Measurements from ENCODE around the gene TRPM3. TPM values are rescaled to one million over a fixed set of nuclear protein-coding genes. Genes with fewer than 3 reads are reported as not detected.

The TRPM3 gene
- total RNA-seq, 4 donors from 2014 or later: 0.11 to 1.3 (median 0.21) TPM

DNA sequence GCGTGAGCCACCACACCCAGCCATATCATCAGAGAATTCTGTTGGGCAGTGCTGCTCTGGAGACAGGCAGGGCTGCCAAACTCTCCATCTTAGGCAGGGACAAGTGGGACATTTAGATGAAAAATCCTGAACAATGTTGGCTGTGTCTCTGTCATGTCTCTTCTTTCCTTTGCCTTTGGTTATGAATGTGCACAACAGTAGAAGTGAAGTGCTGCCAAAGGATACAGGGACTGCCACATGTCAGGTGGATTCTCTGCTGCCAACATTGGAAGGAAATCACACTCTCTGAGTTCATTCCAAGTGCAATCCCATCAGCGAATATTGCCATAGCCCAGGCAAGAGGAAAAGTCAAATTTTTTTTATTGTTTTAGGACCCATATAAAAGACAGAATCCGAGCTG lies 348.8 kb downstream of the TRPM3 start:
- H3K27ac ChIP-seq: no peak overlapping the region
- WGBS: 55% methylated on average over 3 of the region's 3 CpGs
- no peaks in the 10 kb centered on the region for H3K9me3 ChIP-seq
- TF ChIP-seq, protein P1, sequence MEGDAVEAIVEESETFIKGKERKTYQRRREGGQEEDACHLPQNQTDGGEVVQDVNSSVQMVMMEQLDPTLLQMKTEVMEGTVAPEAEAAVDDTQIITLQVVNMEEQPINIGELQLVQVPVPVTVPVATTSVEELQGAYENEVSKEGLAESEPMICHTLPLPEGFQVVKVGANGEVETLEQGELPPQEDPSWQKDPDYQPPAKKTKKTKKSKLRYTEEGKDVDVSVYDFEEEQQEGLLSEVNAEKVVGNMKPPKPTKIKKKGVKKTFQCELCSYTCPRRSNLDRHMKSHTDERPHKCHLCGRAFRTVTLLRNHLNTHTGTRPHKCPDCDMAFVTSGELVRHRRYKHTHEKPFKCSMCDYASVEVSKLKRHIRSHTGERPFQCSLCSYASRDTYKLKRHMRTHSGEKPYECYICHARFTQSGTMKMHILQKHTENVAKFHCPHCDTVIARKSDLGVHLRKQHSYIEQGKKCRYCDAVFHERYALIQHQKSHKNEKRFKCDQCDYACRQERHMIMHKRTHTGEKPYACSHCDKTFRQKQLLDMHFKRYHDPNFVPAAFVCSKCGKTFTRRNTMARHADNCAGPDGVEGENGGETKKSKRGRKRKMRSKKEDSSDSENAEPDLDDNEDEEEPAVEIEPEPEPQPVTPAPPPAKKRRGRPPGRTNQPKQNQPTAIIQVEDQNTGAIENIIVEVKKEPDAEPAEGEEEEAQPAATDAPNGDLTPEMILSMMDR (IDR thresholded peaks at IDR 0.05): no peak
- TF ChIP-seq EP300 (IDR thresholded peaks at IDR 0.05): no peak
- TF ChIP-seq POLR2A (IDR thresholded peaks at IDR 0.05): no peak
- TF ChIP-seq POLR2AphosphoS5 (IDR thresholded peaks at IDR 0.05): no peak
- no peak for DNase-seq (ENCODE audit: low spot score in 2 of 2)
- no peak overlapping the region for H3K4me3 ChIP-seq
- H3K4me1 ChIP-seq: no peaks in the 10 kb centered on the region
- H3K27me3 ChIP-seq: no peaks in the 10 kb centered on the region
- no peaks in the 10 kb centered on the region for H3K36me3 ChIP-seq

DNA sequence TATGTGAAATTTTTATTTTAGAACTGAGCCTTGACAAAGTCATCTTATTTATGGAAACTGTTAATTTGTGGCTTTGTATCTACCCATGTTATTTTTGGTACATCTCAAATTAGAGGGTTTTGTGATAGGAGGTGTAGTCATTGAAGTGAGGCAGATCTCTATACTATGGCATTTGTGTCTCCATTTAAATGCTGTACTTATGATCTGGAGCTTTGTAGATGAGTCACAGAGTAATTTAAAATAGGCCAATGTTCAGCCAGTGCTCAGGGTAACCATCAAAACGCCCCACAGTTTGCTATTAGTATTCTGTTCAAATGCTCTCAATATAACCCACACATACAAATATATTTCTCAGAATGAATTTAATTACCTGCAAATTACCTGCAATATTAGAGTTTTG lies 355.5 kb downstream of the TRPM3 start:
- Histone ChIP-seq H3K9me3 (no peaks in the 10 kb centered on the region), H3K4me1 (no peaks in the 10 kb centered on the region), H3K27ac (no peak overlapping the region), H3K36me3 (no peaks in the 10 kb centered on the region), H3K4me3 (no peak overlapping the region), H3K27me3 (no peaks in the 10 kb centered on the region)
- DNase-seq (ENCODE audit: low spot score in 2 of 2): no peak
- TF ChIP-seq, protein P1 (IDR thresholded peaks at IDR 0.05): no peak
- TF ChIP-seq POLR2AphosphoS5 (IDR thresholded peaks at IDR 0.05) (no peak), POLR2A (IDR thresholded peaks at IDR 0.05) (no peak), EP300 (IDR thresholded peaks at IDR 0.05) (no peak)
- 54% methylated on average over 1 of the region's 1 CpG for WGBS

DNA sequence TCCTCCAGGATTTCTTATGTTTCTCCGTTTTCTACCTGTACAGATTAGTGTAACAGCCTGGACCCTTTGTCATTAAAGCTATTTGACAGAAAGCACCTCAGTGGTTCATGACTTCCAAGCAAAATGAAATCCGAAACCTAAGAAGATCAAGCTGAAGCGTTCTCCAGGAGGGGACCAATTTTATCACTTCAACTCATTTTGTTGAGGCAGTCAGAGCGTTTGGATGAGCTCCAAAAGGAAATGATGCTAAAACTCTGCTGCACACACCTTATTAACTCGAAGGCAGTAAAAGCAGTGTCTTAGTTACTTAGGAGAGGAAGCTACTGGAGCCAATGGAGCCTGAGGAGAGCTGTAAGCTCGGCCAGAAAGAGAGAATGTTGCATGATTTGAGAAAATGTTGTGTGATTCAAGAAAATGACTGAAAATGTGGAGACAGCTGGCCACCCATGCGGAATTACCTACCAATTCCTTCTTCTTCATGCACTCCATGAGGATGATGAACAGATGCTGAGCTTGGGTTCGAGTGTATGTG lies 360.2 kb downstream of the TRPM3 start:
- Histone ChIP-seq H3K4me1 (no peaks in the 10 kb centered on the region), H3K27me3 (no peaks in the 10 kb centered on the region), H3K36me3 (no peaks in the 10 kb centered on the region), H3K27ac (no peak overlapping the region), H3K4me3 (no peak overlapping the region), H3K9me3 (no peaks in the 10 kb centered on the region)
- no peak for DNase-seq (ENCODE audit: low spot score in 2 of 2)
- no peak for TF ChIP-seq EP300 (IDR thresholded peaks at IDR 0.05)
- TF ChIP-seq POLR2A (IDR thresholded peaks at IDR 0.05): no peak
- no peak for TF ChIP-seq POLR2AphosphoS5 (IDR thresholded peaks at IDR 0.05)
- TF ChIP-seq, protein P1 (IDR thresholded peaks at IDR 0.05): no peak
- 54% methylated on average over 8 of the region's 8 CpGs for WGBS

DNA sequence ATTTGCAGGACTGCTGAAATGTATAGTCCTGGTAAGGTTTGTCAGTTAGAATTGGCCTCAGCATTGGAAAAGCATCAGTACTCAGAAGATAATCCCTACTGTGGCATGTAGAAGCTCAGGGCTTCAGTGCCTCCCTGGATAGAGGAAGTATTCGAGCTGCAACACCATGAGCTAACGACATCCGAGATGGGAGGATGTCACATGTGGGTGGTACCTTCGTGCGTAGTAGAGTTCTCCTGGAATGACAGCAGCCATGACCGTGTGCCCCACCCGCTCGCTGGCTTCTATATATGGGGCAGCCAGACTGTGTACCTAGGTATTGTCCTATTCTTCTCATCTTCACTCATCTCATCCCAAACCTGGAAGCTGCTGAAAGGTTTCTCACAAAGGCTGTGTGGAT lies 361.2 kb downstream of the TRPM3 start:
- no peaks in the 10 kb centered on the region for H3K36me3 ChIP-seq
- no peak for TF ChIP-seq EP300 (IDR thresholded peaks at IDR 0.05)
- WGBS: 83% methylated on average over 8 of the region's 8 CpGs
- H3K4me3 ChIP-seq: no peak overlapping the region
- no peaks in the 10 kb centered on the region for H3K9me3 ChIP-seq
- no peak overlapping the region for H3K27ac ChIP-seq
- no peaks in the 10 kb centered on the region for H3K27me3 ChIP-seq
- DNase-seq (ENCODE audit: low spot score in 2 of 2): no peak
- H3K4me1 ChIP-seq: no peaks in the 10 kb centered on the region

DNA sequence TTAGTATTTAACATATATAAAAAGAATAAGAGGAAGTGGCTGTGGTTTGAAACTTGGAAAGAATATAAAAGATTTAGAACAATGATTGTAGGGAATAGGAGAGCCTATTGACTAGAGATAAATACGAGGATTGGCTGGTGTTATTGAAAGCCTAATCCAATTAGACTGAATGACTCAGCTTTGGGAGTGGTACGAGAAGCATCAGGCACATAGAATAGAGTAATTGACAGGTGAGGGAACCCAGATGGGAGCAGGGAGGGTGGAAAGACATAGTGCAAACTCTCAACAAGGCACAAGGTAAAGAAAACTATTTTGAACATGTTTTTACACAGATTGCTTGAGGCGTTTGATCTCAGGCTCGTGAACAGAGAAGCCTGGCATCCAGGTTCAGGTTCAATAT lies 368.1 kb downstream of the TRPM3 start:
- H3K4me1 ChIP-seq: no peaks in the 10 kb centered on the region

More for the DNA sequence above, 368.1 kb downstream of the TRPM3 start:
- TF ChIP-seq EP300 (IDR thresholded peaks at IDR 0.05) (no peak), POLR2AphosphoS5 (IDR thresholded peaks at IDR 0.05) (no peak), POLR2A (IDR thresholded peaks at IDR 0.05) (no peak)
- TF ChIP-seq, protein P1 (IDR thresholded peaks at IDR 0.05): no peak
- Histone ChIP-seq H3K9me3 (no peaks in the 10 kb centered on the region), H3K27ac (no peak overlapping the region), H3K27me3 (no peaks in the 10 kb centered on the region), H3K4me3 (no peak overlapping the region), H3K36me3 (no peaks in the 10 kb centered on the region)
- 26% methylated on average over 4 of the region's 4 CpGs for WGBS
- no peak for DNase-seq (ENCODE audit: low spot score in 2 of 2)
